ENCODE measurements around the gene SGPL1.

Gene SGPL1

DNA sequence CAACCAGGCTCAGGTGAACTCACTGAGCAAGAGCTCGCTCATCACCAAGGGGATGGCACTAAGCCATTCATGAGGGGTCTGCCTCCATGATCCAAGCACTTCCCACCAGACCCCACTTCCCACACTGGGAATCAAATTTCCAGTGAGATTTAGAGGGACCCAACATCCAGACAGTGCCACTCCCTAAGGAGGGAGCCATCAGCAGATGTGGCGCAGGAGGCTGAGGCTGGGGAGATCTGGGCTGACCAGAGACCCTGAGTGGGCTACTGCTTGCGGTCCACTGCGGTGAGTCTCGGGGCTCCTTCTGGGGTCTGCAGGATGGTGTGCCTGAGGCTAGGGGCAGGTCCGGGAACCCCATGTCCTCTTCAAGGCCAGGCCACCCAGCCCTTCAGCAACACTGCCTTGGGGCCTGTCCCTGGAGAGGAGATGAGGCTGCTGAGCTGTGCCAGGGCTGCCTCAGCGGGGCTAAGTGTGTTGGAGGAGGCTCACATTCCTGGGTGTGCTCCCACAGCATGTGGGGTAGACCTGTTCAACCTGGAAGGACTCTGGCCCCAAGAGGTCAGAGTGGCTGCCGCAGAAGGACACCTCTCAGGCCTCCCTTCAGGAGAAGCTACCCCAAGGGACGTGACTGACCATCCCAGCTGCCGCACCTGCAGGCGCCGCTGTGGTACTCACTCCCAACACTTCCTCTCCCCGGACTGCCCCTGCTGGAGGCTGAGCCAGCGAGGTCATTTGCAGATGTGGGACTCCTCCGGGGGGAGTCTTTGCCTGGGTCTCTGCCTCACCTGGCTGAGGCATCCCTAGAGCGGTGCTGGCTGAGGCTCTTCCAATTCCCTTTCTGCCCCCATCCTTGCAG lies 95.0 kb downstream of the SGPL1 start:
- H3K27ac ChIP-seq (replicated peaks; ENCODE audit: low read length): no peak overlapping the region
- H2BK5ac ChIP-seq (ENCODE audit: low read length): peak overlapping the region; percentile 92
- peaks cover 0 to 4% of the 10 kb centered on the region in 2 donors for H3K4me1 ChIP-seq (ENCODE audit: control insufficient read depth in 2 of 2, insufficient read depth in 1 of 2, low read depth in 1 of 2, low read length in 2 of 2)
- peak overlapping the region; percentile 74 for H3K18ac ChIP-seq (ENCODE audit: low read length)
- WGBS, 2 donors (ENCODE audit: extremely low coverage in 2 of 2, insufficient read length in 2 of 2, insufficient replicate concordance in 1 of 2): no CpG with 5 or more reads among the region's 16 CpGs
- no peak overlapping the region for H3K4me2 ChIP-seq (ENCODE audit: insufficient read depth, low read length, poor library complexity, severe bottlenecking)
- H3K79me1 ChIP-seq (ENCODE audit: low read depth, low read length): no peaks in the 10 kb centered on the region
- H3K23ac ChIP-seq (ENCODE audit: low read depth, low read length, poor library complexity): peak overlapping the region; percentile 49
- H3K14ac ChIP-seq (ENCODE audit: low read length): no peak overlapping the region
- H3K9me3 ChIP-seq (replicated peaks in 1 of 2; ENCODE audit: control insufficient read depth in 2 of 2, insufficient read depth in 1 of 2, low read depth in 1 of 2, low read length in 2 of 2): no peaks in the 10 kb centered on the region
- no peak overlapping the region for H3K9ac ChIP-seq (ENCODE audit: low read depth, low read length, poor library complexity)
- peak overlapping the region; percentile 67 for H4K91ac ChIP-seq (ENCODE audit: low read depth, low read length, poor library complexity)
- H2BK120ac ChIP-seq (ENCODE audit: low read depth, low read length): no peak overlapping the region
- H2BK12ac ChIP-seq (ENCODE audit: low read length): no peak overlapping the region
- H2AFZ ChIP-seq (ENCODE audit: low read length): no peak overlapping the region
- H3K4ac ChIP-seq (ENCODE audit: low read length): no peak overlapping the region
- H4K8ac ChIP-seq (ENCODE audit: low read depth, low read length): no peak overlapping the region
- H2BK15ac ChIP-seq (ENCODE audit: low read length): no peak overlapping the region
- DNase-seq (ENCODE audit: low spot score): no peak
- H3K36me3 ChIP-seq (replicated peaks in 1 of 2; ENCODE audit: control insufficient read depth in 2 of 2, insufficient read depth in 2 of 2, low read length in 2 of 2): no peaks in the 10 kb centered on the region
- no peak overlapping the region for H3K4me3 ChIP-seq (ENCODE audit: low read length in 2 of 2)
- H2AK5ac ChIP-seq (ENCODE audit: low read depth, low read length): peak overlapping the region; percentile 37
- H3K27me3 ChIP-seq (ENCODE audit: control insufficient read depth in 3 of 3, insufficient read depth in 3 of 3, low read depth in 1 of 3, low read length in 3 of 3): peaks cover 0 to 38% (median 0%) of the 10 kb centered on the region in 3 experiments

DNA sequence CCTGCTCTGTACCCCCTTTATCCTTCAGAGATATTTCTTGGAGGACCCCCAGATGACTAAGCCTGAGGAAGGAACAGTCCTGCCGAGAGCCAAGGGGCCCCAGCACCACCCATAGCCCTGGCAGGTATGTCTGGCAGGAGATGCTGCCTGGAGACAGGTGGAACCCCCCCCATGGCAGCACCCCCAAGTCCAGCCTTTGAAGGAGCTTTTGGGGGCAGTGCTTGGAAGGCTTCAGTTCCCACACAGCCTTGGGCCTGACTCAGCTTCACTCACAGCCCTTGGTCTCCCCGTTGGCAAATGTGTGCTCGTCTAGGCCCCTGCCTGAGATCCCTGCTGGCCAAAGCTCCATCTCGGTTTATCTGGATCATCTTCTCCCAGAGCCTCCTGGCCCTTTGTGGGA lies 95.6 kb downstream of the SGPL1 start:
- no peak for DNase-seq (ENCODE audit: low spot score)
- Histone ChIP-seq H3K27me3 (ENCODE audit: control insufficient read depth in 3 of 3, insufficient read depth in 3 of 3, low read depth in 1 of 3, low read length in 3 of 3) (peaks cover 0 to 32% (median 0%) of the 10 kb centered on the region in 3 experiments), H3K27ac (replicated peaks; ENCODE audit: low read length) (no peak overlapping the region), H4K91ac (ENCODE audit: low read depth, low read length, poor library complexity) (no peak overlapping the region), H3K4me2 (ENCODE audit: insufficient read depth, low read length, poor library complexity, severe bottlenecking) (no peak overlapping the region), H4K8ac (ENCODE audit: low read depth, low read length) (no peak overlapping the region), H3K23ac (ENCODE audit: low read depth, low read length, poor library complexity) (no peak overlapping the region), H3K36me3 (replicated peaks in 1 of 2; ENCODE audit: control insufficient read depth in 2 of 2, insufficient read depth in 2 of 2, low read length in 2 of 2) (no peaks in the 10 kb centered on the region), H3K79me1 (ENCODE audit: low read depth, low read length) (no peaks in the 10 kb centered on the region), H2AK5ac (ENCODE audit: low read depth, low read length) (no peak overlapping the region), H3K18ac (ENCODE audit: low read length) (peak overlapping the region; percentile 11), H2BK5ac (ENCODE audit: low read length) (no peak overlapping the region), H2BK12ac (ENCODE audit: low read length) (no peak overlapping the region), H3K4me1 (ENCODE audit: control insufficient read depth in 2 of 2, insufficient read depth in 1 of 2, low read depth in 1 of 2, low read length in 2 of 2) (peaks cover 0 to 4% of the 10 kb centered on the region in 2 donors), H2AFZ (ENCODE audit: low read length) (no peak overlapping the region), H3K9me3 (replicated peaks in 1 of 2; ENCODE audit: control insufficient read depth in 2 of 2, insufficient read depth in 1 of 2, low read depth in 1 of 2, low read length in 2 of 2) (no peaks in the 10 kb centered on the region), H3K4ac (ENCODE audit: low read length) (no peak overlapping the region), H3K9ac (ENCODE audit: low read depth, low read length, poor library complexity) (no peak overlapping the region), H2BK120ac (ENCODE audit: low read depth, low read length) (no peak overlapping the region), H3K14ac (ENCODE audit: low read length) (no peak overlapping the region), H3K4me3 (ENCODE audit: low read length in 2 of 2) (no peak overlapping the region), H2BK15ac (ENCODE audit: low read length) (no peak overlapping the region)
- WGBS, 2 donors (ENCODE audit: extremely low coverage in 2 of 2, insufficient read length in 2 of 2, insufficient replicate concordance in 1 of 2): no CpG with 5 or more reads among the region's 4 CpGs

DNA sequence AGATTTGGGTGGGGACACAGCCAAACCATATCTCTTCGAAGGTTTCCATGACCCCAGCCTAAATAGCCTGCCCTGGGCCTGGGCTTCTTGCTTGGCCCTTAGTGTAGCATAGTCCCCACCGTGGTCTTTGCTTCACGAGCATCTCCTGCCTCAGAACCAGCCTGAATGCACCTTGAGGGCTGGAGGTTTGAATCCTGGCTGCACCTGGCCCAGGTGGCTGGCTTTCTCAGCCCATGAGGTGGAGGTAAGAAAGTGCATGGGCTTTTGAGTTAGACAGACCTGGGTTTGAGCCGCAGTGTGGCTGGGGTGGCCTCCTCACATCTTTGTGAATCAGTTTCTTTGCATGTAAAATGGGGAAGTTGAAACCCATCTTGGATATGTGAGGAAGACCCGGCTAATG lies 96.8 kb downstream of the SGPL1 start:
- Histone ChIP-seq H3K4me1 (ENCODE audit: control insufficient read depth in 2 of 2, insufficient read depth in 1 of 2, low read depth in 1 of 2, low read length in 2 of 2) (peaks cover 0 to 5% of the 10 kb centered on the region in 2 donors), H3K9me3 (replicated peaks in 1 of 2; ENCODE audit: control insufficient read depth in 2 of 2, insufficient read depth in 1 of 2, low read depth in 1 of 2, low read length in 2 of 2) (no peaks in the 10 kb centered on the region), H4K8ac (ENCODE audit: low read depth, low read length) (no peak overlapping the region), H3K79me1 (ENCODE audit: low read depth, low read length) (no peaks in the 10 kb centered on the region), H3K23ac (ENCODE audit: low read depth, low read length, poor library complexity) (no peak overlapping the region), H3K27ac (replicated peaks; ENCODE audit: low read length) (no peak overlapping the region), H2BK15ac (ENCODE audit: low read length) (no peak overlapping the region), H3K9ac (ENCODE audit: low read depth, low read length, poor library complexity) (no peak overlapping the region), H3K4me2 (ENCODE audit: insufficient read depth, low read length, poor library complexity, severe bottlenecking) (no peak overlapping the region), H2AFZ (ENCODE audit: low read length) (no peak overlapping the region), H4K91ac (ENCODE audit: low read depth, low read length, poor library complexity) (no peak overlapping the region), H3K4ac (ENCODE audit: low read length) (no peak overlapping the region), H2BK12ac (ENCODE audit: low read length) (no peak overlapping the region), H3K27me3 (ENCODE audit: control insufficient read depth in 3 of 3, insufficient read depth in 3 of 3, low read depth in 1 of 3, low read length in 3 of 3) (peaks cover 0 to 32% (median 0%) of the 10 kb centered on the region in 3 experiments), H2AK5ac (ENCODE audit: low read depth, low read length) (no peak overlapping the region), H3K18ac (ENCODE audit: low read length) (no peak overlapping the region), H3K36me3 (replicated peaks in 1 of 2; ENCODE audit: control insufficient read depth in 2 of 2, insufficient read depth in 2 of 2, low read length in 2 of 2) (no peaks in the 10 kb centered on the region), H3K4me3 (ENCODE audit: low read length in 2 of 2) (no peak overlapping the region), H3K14ac (ENCODE audit: low read length) (no peak overlapping the region), H2BK120ac (ENCODE audit: low read depth, low read length) (no peak overlapping the region), H2BK5ac (ENCODE audit: low read length) (no peak overlapping the region)
- no peak for DNase-seq (ENCODE audit: low spot score)
- no CpG with 5 or more reads among the region's 5 CpGs for WGBS, 2 donors (ENCODE audit: extremely low coverage in 2 of 2, insufficient read length in 2 of 2, insufficient replicate concordance in 1 of 2)

DNA sequence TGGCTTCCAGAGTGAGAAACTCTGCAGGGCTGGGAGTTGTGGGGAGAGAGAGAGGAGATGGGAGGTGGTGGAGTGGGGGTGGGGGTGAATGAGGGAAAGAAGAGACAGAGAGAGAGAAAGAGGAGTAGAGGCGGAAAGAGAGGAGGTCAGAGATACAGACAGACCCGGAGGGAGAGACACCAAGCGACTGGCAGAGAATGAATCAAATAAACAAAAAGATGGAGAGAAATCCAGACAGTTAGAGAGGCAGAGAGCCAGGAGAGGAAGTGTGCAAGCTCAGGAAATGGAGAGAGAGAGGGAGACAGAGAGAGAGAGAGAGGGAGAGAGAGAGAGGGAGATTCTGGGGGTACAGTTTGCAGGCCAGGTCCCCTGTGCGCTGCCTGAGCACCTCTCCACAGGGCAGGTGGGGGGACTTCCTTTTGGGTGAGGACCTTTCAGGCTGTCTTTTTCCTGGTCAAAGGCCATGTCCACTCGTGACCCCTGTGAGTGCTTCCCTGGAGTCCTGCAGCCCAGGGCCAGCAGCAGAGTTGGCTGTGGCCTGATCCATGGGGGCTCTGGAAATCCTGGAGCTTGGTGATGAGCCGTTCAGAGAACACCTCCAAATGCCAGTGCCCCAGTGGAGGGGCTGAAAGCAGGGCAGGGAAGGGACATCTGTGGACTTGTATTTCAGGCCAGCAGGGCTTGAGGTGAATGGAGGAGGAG lies 97.6 kb downstream of the SGPL1 start:
- no peak overlapping the region for H2BK5ac ChIP-seq (ENCODE audit: low read length)
- H2BK15ac ChIP-seq (ENCODE audit: low read length): no peak overlapping the region
- no peak overlapping the region for H3K4me3 ChIP-seq (ENCODE audit: low read length in 2 of 2)
- H2AK5ac ChIP-seq (ENCODE audit: low read depth, low read length): no peak overlapping the region
- H3K27me3 ChIP-seq (ENCODE audit: control insufficient read depth in 3 of 3, insufficient read depth in 3 of 3, low read depth in 1 of 3, low read length in 3 of 3): peaks cover 0 to 31% (median 0%) of the 10 kb centered on the region in 3 experiments
- WGBS, 2 donors (ENCODE audit: extremely low coverage in 2 of 2, insufficient read length in 2 of 2, insufficient replicate concordance in 1 of 2): no CpG with 5 or more reads among the region's 6 CpGs
- H3K4me2 ChIP-seq (ENCODE audit: insufficient read depth, low read length, poor library complexity, severe bottlenecking): no peak overlapping the region
- no peak for DNase-seq (ENCODE audit: low spot score)
- H4K91ac ChIP-seq (ENCODE audit: low read depth, low read length, poor library complexity): no peak overlapping the region
- H3K14ac ChIP-seq (ENCODE audit: low read length): no peak overlapping the region
- no peak overlapping the region for H2BK120ac ChIP-seq (ENCODE audit: low read depth, low read length)
- H3K79me1 ChIP-seq (ENCODE audit: low read depth, low read length): no peaks in the 10 kb centered on the region
- H3K4ac ChIP-seq (ENCODE audit: low read length): no peak overlapping the region
- no peaks in the 10 kb centered on the region for H3K36me3 ChIP-seq (replicated peaks in 1 of 2; ENCODE audit: control insufficient read depth in 2 of 2, insufficient read depth in 2 of 2, low read length in 2 of 2)
- H2BK12ac ChIP-seq (ENCODE audit: low read length): no peak overlapping the region
- H3K9ac ChIP-seq (ENCODE audit: low read depth, low read length, poor library complexity): no peak overlapping the region
- H3K27ac ChIP-seq (replicated peaks; ENCODE audit: low read length): no peak overlapping the region
- H3K23ac ChIP-seq (ENCODE audit: low read depth, low read length, poor library complexity): no peak overlapping the region
- H2AFZ ChIP-seq (ENCODE audit: low read length): no peak overlapping the region
- H3K9me3 ChIP-seq (replicated peaks in 1 of 2; ENCODE audit: control insufficient read depth in 2 of 2, insufficient read depth in 1 of 2, low read depth in 1 of 2, low read length in 2 of 2): no peaks in the 10 kb centered on the region
- peak overlapping the region; percentile 71 for H3K18ac ChIP-seq (ENCODE audit: low read length)
- peaks cover 0 to 3% of the 10 kb centered on the region in 2 donors for H3K4me1 ChIP-seq (ENCODE audit: control insufficient read depth in 2 of 2, insufficient read depth in 1 of 2, low read depth in 1 of 2, low read length in 2 of 2)
- H4K8ac ChIP-seq (ENCODE audit: low read depth, low read length): no peak overlapping the region
